HFFc6 (cell line): ENCODE measurements around the gene CLDN1. TPM values are rescaled to one million over a fixed set of nuclear protein-coding genes. Genes with fewer than 3 reads are reported as not detected.

ENCODE experiments used
- DNase-seq: peaks from one replicate; pipeline ENCODE4 v3.0.0-alpha.2; 2018
- H3K27ac Mint-ChIP-seq: 2 replicates; pipeline ENCODE4 v1.8.0; 2020; ENCODE audit warnings: mild to moderate bottlenecking, mixed read lengths
- H3K27me3 Mint-ChIP-seq: 2 replicates; pipeline ENCODE4 v1.8.0; 2021; ENCODE audit warnings: mild to moderate bottlenecking, moderate library complexity, mixed read lengths; ENCODE audit not compliant: insufficient read depth
- H3K36me3 Mint-ChIP-seq: 2 replicates; pipeline ENCODE4 v1.8.0; 2021; ENCODE audit warnings: low read depth, mixed read lengths
- H3K4me1 Mint-ChIP-seq: 2 replicates; pipeline ENCODE4 v1.8.0; 2020; ENCODE audit warnings: low read depth, mixed read lengths
- H3K4me3 Mint-ChIP-seq: 2 replicates; pipeline ENCODE4 v1.8.0; 2020; ENCODE audit warnings: mild to moderate bottlenecking, moderate library complexity, mixed read lengths
- H3K9me3 Mint-ChIP-seq: 2 replicates; pipeline ENCODE4 v1.8.0; 2020; ENCODE audit warnings: mild to moderate bottlenecking, mixed read lengths
- CTCF ChIP-seq: fragments of 200-600 bp; sonication (generic); IDR thresholded peaks from 2 replicates; pipeline ENCODE4 v1.5.0; 2021; ENCODE audit warnings: antibody characterized with exemption, mild to moderate bottlenecking
- total RNA-seq, 6 experiments: library from RNA; stranded (reverse); fragmentation: NEBNext Ultra II Directional; extraction: Animal tissue kit (Norgen Biotek cat#: 25700); gene quantifications; 2 replicates in 1 of 6; 3 replicates in 5 of 6; pipeline ENCODE4 v1.2.3, GENCODE V29; 2021

CLDN1 gene
- total RNA-seq, 6 experiments from 2014 or later: 0.61 to 0.85 (median 0.79) TPM

GRCh38 chr3:190356246-190356645, 34.0 kb upstream of the CLDN1 start:
- Mint-ChIP-seq H3K27me3 (no peaks in the 10 kb centered on the region), H3K27ac (no peak overlapping the region), H3K9me3 (no peaks in the 10 kb centered on the region), H3K4me3 (no peak overlapping the region), H3K36me3 (no peaks in the 10 kb centered on the region), H3K4me1 (peaks cover 6% of the 10 kb centered on the region; the same call in 1 of the 2 replicates)
- DNase-seq: no peak
- TF ChIP-seq CTCF: no peak

GRCh38 chr3:190352861-190353457, 30.7 kb upstream of the CLDN1 start:
- no peak overlapping the region for H3K4me3 Mint-ChIP-seq
- no peaks in the 10 kb centered on the region for H3K27me3 Mint-ChIP-seq
- no peaks in the 10 kb centered on the region for H3K9me3 Mint-ChIP-seq
- no peak for TF ChIP-seq CTCF
- no peak overlapping the region for H3K27ac Mint-ChIP-seq
- H3K36me3 Mint-ChIP-seq: no peaks in the 10 kb centered on the region
- no peak for DNase-seq
- peaks cover 6% of the 10 kb centered on the region; the same call in 1 of the 2 replicates for H3K4me1 Mint-ChIP-seq

GRCh38 chr3:190346541-190346940, 24.3 kb upstream of the CLDN1 start:
- H3K9me3 Mint-ChIP-seq: peaks cover 2% of the 10 kb centered on the region; the same call in 1 of the 2 replicates
- no peak for TF ChIP-seq CTCF
- DNase-seq: no peak
- H3K36me3 Mint-ChIP-seq: peaks cover 15% of the 10 kb centered on the region
- H3K4me3 Mint-ChIP-seq: no peak overlapping the region
- H3K4me1 Mint-ChIP-seq: peaks cover 40% of the 10 kb centered on the region
- peak overlapping the region; percentile 48 for H3K27ac Mint-ChIP-seq
- no peaks in the 10 kb centered on the region for H3K27me3 Mint-ChIP-seq

GRCh38 chr3:190345878-190346277, 23.6 kb upstream of the CLDN1 start:
- Mint-ChIP-seq H3K4me3 (peak overlapping the region; percentile 85), H3K27ac (peak overlapping the region; percentile 96)

GRCh38 chr3:190345027-190345821, 23.0 kb upstream of the CLDN1 start:
- Mint-ChIP-seq H3K27ac (peak overlapping the region; percentile 96), H3K4me1 (peaks cover 46% of the 10 kb centered on the region), H3K9me3 (peaks cover 8% of the 10 kb centered on the region), H3K4me3 (peak overlapping the region; percentile 85), H3K36me3 (peaks cover 20% of the 10 kb centered on the region), H3K27me3 (no peaks in the 10 kb centered on the region)
- peak; percentile 87 for DNase-seq
- no peak for TF ChIP-seq CTCF

More at GRCh38 chr3:190345878-190346277, 23.6 kb upstream of the CLDN1 start:
- DNase-seq: no peak
- Mint-ChIP-seq H3K9me3 (peaks cover 3% of the 10 kb centered on the region; the same call in 1 of the 2 replicates), H3K27me3 (no peaks in the 10 kb centered on the region), H3K4me1 (peaks cover 40% of the 10 kb centered on the region), H3K36me3 (peaks cover 17% of the 10 kb centered on the region)
- no peak for TF ChIP-seq CTCF
